Measurements from ENCODE around the gene TMCC3. TPM values are rescaled to one million over a fixed set of nuclear protein-coding genes. Genes with fewer than 3 reads are reported as not detected.

TMCC3 gene
- total RNA-seq, 3 donors from 2014 or later (not counting 1 experiment from before 2014, with no cell fraction given) = 20.1 to 29.3 (median 21.6) TPM

- WGBS (ENCODE audit: insufficient coverage) = 66% methylated on average over 15 of the region's 17 CpGs
- no peaks in the 10 kb centered on the region for H3K9me3 ChIP-seq (ENCODE audit: control insufficient read depth, insufficient read depth, low read length)
- H3K4me1 ChIP-seq (ENCODE audit: control insufficient read depth, insufficient read depth, low read length) = no peaks in the 10 kb centered on the region
- no peak overlapping the region for H3K4me3 ChIP-seq (ENCODE audit: low read length)
- intact Hi-C loops (cut with micrococcal nuclease) = no loop called here
- Mint-ChIP-seq H3K4me1 (no peaks in the 10 kb centered on the region), H3K36me3 (no peaks in the 10 kb centered on the region), H3K9me3 (no peaks in the 10 kb centered on the region), H3K27ac (no peak overlapping the region), H3K27me3 (ENCODE audit: low read depth in 2 of 2) (peaks cover 10 to 13% of the 10 kb centered on the region in 2 donors), H3K4me3 (no peak overlapping the region)
- TF ChIP-seq CTCF (IDR thresholded peaks at IDR 0.05) = no peak
- ATAC-seq (no peak), DNase-seq (no peak)
- H3K27ac ChIP-seq (ENCODE audit: low read length) = no peak overlapping the region
- H3K36me3 ChIP-seq (ENCODE audit: control insufficient read depth, insufficient read depth, low read length) = no peaks in the 10 kb centered on the region
- no peaks in the 10 kb centered on the region for H3K27me3 ChIP-seq (ENCODE audit: control insufficient read depth, insufficient read depth, low read length)
Measured at GRCh38 chr12:94560431-94561221, 89.7 kb downstream of the TMCC3 start.

- DNase-seq (no peak), ATAC-seq (no peak)
- Mint-ChIP-seq H3K4me1 (no peaks in the 10 kb centered on the region), H3K27ac (no peak overlapping the region), H3K27me3 (ENCODE audit: low read depth in 2 of 2) (peaks cover 10 to 13% of the 10 kb centered on the region in 2 donors), H3K36me3 (no peaks in the 10 kb centered on the region), H3K9me3 (no peaks in the 10 kb centered on the region), H3K4me3 (no peak overlapping the region)
- H3K4me3 ChIP-seq (ENCODE audit: low read length) = no peak overlapping the region
- H3K36me3 ChIP-seq (ENCODE audit: control insufficient read depth, insufficient read depth, low read length) = no peaks in the 10 kb centered on the region
- H3K9me3 ChIP-seq (ENCODE audit: control insufficient read depth, insufficient read depth, low read length) = no peaks in the 10 kb centered on the region
- no peaks in the 10 kb centered on the region for H3K4me1 ChIP-seq (ENCODE audit: control insufficient read depth, insufficient read depth, low read length)
- TF ChIP-seq CTCF (IDR thresholded peaks at IDR 0.05) = no peak
- H3K27me3 ChIP-seq (ENCODE audit: control insufficient read depth, insufficient read depth, low read length) = no peaks in the 10 kb centered on the region
- H3K27ac ChIP-seq (ENCODE audit: low read length) = no peak overlapping the region
- intact Hi-C loops (cut with micrococcal nuclease) = no loop called here
- 87% methylated on average over 2 of the region's 2 CpGs for WGBS (ENCODE audit: insufficient coverage)
Measured at GRCh38 chr12:94558612-94559011, 91.7 kb downstream of the TMCC3 start.

- no peak for DNase-seq
- no peaks in the 10 kb centered on the region for H3K36me3 ChIP-seq (ENCODE audit: control insufficient read depth, insufficient read depth, low read length)
- Mint-ChIP-seq H3K4me1 (no peaks in the 10 kb centered on the region), H3K27ac (no peak overlapping the region), H3K27me3 (ENCODE audit: low read depth in 2 of 2) (peaks cover 10 to 13% of the 10 kb centered on the region in 2 donors), H3K36me3 (no peaks in the 10 kb centered on the region), H3K4me3 (no peak overlapping the region), H3K9me3 (no peaks in the 10 kb centered on the region)
- ATAC-seq = no peak
- intact Hi-C loops (cut with micrococcal nuclease) = no loop called here
- no peaks in the 10 kb centered on the region for H3K9me3 ChIP-seq (ENCODE audit: control insufficient read depth, insufficient read depth, low read length)
- no peaks in the 10 kb centered on the region for H3K27me3 ChIP-seq (ENCODE audit: control insufficient read depth, insufficient read depth, low read length)
- H3K4me3 ChIP-seq (ENCODE audit: low read length) = no peak overlapping the region
- WGBS (ENCODE audit: insufficient coverage) = 100% methylated on average over 1 of the region's 1 CpG
- TF ChIP-seq CTCF (IDR thresholded peaks at IDR 0.05) = no peak
- no peak overlapping the region for H3K27ac ChIP-seq (ENCODE audit: low read length)
- H3K4me1 ChIP-seq (ENCODE audit: control insufficient read depth, insufficient read depth, low read length) = no peaks in the 10 kb centered on the region
Measured at GRCh38 chr12:94557746-94558295, 92.5 kb downstream of the TMCC3 start.
